Measurements from ENCODE around the gene MGAT3. TPM values are rescaled to one million over a fixed set of nuclear protein-coding genes. Genes with fewer than 3 reads are reported as not detected.
"Not testable (repeated sequence)": the region's sequence is repeated elsewhere in the genome, so short reads cannot be mapped to it uniquely, and the experiment has no call there.

MGAT3 gene
- total RNA-seq, 1 donor from 2014 or later, result under 0.01 TPM

DNA sequence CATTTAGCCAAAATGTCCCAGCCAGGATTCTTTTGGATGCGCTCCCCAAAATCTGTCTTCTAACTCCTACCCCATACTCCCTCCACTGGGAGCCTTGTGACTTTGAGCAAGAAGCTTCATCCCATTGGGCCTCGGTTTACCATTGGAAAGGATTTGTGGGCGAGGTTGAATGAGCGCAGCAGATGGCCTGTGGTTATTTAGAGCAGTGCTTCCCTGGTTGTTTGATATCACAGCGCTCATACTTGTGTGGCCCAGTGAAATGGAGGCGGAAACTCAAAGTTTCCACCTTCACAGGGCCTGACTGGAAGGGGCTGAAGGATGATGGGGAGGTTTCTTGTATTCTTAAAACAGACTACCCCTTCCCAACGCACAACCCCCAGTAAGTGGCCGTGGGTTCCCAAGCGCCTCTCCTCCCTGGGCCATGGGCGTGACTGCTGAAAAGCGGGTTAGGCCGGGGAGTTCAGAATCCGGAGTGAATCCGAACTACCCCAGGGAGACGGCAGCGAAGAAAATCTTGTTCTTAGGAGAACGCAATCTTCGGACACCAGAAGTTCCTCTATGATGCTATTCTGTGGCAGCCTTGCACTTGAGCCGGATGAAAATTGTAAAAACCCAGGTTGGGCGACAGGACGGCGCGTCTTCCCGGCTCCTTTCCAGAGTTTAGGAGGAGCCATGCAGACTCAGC lies 62.3 kb downstream of the MGAT3 start:
- DNase-seq, result no peak

GRCh38 chr22:39519681-39520225 lies 62.9 kb downstream of the MGAT3 start:
- DNase-seq, result peak; percentile 100

- DNase-seq, result peak; percentile 93
Measured at GRCh38 chr22:39520226-39521105, 63.7 kb downstream of the MGAT3 start, which contains the start of gene ATF4. Gene ATF4, plus strand, starts transcription at chr22:39520562. Its CDS starts 884 bp downstream, at chr22:39521446.

DNA sequence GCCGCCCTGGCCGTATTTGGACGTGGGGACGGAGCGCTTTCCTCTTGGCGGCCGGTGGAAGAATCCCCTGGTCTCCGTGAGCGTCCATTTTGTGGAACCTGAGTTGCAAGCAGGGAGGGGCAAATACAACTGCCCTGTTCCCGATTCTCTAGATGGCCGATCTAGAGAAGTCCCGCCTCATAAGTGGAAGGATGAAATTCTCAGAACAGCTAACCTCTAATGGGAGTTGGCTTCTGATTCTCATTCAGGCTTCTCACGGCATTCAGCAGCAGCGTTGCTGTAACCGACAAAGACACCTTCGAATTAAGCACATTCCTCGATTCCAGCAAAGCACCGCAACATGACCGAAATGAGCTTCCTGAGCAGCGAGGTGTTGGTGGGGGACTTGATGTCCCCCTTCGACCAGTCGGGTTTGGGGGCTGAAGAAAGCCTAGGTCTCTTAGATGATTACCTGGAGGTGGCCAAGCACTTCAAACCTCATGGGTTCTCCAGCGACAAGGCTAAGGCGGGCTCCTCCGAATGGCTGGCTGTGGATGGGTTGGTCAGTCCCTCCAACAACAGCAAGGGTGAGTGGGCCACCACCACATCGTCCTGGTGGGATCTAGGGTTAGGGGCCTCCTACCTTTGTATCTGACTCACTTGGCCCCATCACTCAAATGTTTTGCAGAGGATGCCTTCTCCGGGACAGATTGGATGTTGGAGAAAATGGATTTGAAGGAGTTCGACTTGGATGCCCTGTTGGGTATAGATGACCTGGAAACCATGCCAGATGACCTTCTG lies 64.5 kb downstream of the MGAT3 start:
- DNase-seq, result peak; percentile 87

GRCh38 chr22:39522091-39522490 lies 65.3 kb downstream of the MGAT3 start:
- not testable (repeated sequence) for DNase-seq

- peak; percentile 47 for DNase-seq
Measured at GRCh38 chr22:39522567-39523300, 65.9 kb downstream of the MGAT3 start.

- DNase-seq, result no peak
Measured at GRCh38 chr22:39524089-39524752, 67.4 kb downstream of the MGAT3 start.

GRCh38 chr22:39524753-39525657 lies 68.2 kb downstream of the MGAT3 start:
- no peak for DNase-seq

- no peak for DNase-seq
Measured at GRCh38 chr22:39525658-39525975, 68.8 kb downstream of the MGAT3 start.

GRCh38 chr22:39526736-39527171 lies 69.9 kb downstream of the MGAT3 start:
- no peak for DNase-seq

GRCh38 chr22:39527481-39527961 lies 70.7 kb downstream of the MGAT3 start:
- no peak for DNase-seq

- no peak for DNase-seq
Measured at GRCh38 chr22:39528080-39528661, 71.4 kb downstream of the MGAT3 start.

GRCh38 chr22:39528681-39529486 lies 72.1 kb downstream of the MGAT3 start:
- DNase-seq, result peak; percentile 98

GRCh38 chr22:39529487-39529851 lies 72.7 kb downstream of the MGAT3 start:
- DNase-seq, result no peak

DNA sequence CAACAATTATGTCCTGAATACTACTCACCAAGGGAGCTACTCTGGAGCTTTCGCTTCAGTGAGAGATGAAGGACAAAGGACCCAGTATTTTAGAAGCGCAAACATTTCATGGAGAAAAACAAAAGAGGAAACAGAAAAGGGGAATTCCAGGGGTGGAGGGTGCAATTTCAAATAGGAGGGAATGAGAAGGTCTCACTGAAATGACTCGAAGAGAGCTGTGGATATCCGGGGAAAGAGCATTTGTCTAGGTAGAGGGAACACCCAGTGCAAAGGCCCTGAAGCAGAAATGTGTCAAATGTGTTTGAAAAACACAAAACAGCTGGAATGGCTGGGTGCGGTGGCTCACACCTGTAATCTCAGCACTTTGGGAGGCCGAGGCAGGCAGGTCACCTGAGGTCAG lies 73.3 kb downstream of the MGAT3 start:
- DNase-seq, result no peak

DNA sequence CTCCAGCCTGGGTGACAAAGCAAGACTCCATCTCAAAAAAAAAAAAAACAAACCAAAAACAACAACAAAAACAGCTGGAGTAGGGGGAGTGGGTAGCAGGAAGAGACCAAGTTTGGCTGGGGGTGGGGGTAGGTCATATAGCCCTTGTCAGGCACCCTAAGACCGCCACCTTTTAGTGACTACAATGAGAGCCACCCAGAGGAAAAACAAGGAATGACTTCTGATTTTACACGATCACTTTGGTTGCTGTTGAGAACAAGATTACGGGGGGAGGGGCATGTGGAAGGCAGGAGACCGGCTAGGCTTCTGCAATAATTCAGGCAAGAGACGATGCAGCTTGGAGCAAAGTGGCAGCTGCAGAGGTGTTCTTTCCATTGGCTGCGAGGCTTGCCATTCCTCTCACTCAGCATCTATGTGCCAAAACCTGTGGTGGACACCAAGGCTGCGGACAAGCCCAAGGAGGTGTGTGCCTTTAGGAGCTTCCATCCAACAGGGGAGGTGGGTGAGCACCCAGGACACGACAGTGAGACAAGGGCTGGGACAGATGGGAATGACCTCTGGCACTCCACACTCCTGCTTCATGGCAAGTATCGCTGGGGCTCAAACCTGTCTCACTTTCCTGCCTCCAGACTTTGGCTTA lies 74.0 kb downstream of the MGAT3 start:
- peak; percentile 56 for DNase-seq

GRCh38 chr22:39532215-39533073 lies 75.6 kb downstream of the MGAT3 start, which contains the start of gene RPS19BP1:
Gene RPS19BP1, minus strand, starts transcription at chr22:39532748. Its CDS starts 10 bp downstream, at chr22:39532738.
- peak; percentile 99 for DNase-seq

Measured in dermis blood vessel endothelial cell (primary cell).